HG03469 (cell line): ENCODE results near the gene NARF.
"Not testable (repeated sequence)": the region's sequence is repeated elsewhere in the genome, so short reads cannot be mapped to it uniquely, and the experiment has no call there.

Experiments
- ATAC-seq: cut with Tn5 transposase; IDR thresholded peaks from one replicate; pipeline ENCODE4 v1.9.1; 2021; ENCODE audit warnings: mild to moderate bottlenecking, moderate library complexity, moderate number of reproducible peaks; ENCODE audit not compliant: unreplicated experiment

Gene NARF

GRCh38 chr17:82529914-82530300, 71.4 kb downstream of the NARF start:
- no peak for ATAC-seq

GRCh38 chr17:82531431-82531881, 72.9 kb downstream of the NARF start:
- ATAC-seq: no peak

GRCh38 chr17:82534401-82534812, 75.9 kb downstream of the NARF start:
- ATAC-seq: no peak

- no peak for ATAC-seq
These were observed 78.1 kb downstream of the NARF start for GRCh38 chr17:82536512-82537201.

GRCh38 chr17:82537228-82537627, 78.7 kb downstream of the NARF start:
- ATAC-seq: not testable (repeated sequence)

GRCh38 chr17:82539076-82539475, 80.5 kb downstream of the NARF start:
- ATAC-seq: not testable (repeated sequence)
